Cardiac muscle cell (in vitro differentiated cells and primary cell): Measurements from ENCODE around the gene NCKIPSD. TPM values are rescaled to one million over a fixed set of nuclear protein-coding genes. Genes with fewer than 3 reads are reported as not detected.

Experiments
- DNase-seq, 2 donors: peaks; one replicate each; pipeline versions ENCODE4 v3.0.0 to v3.0.0-alpha.2; 2010 to 2017; ENCODE audit warnings: low read depth in 1 of 2, low spot score in 1 of 2
- H3K27ac ChIP-seq: fragments of 200-600 bp; sonication (generic); 2 replicates; pipeline ENCODE4 v1.5.1; 2016
- H3K27me3 ChIP-seq: fragments of 200-600 bp; sonication (generic); 2 replicates; pipeline ENCODE4 v1.6.0; 2016; ENCODE audit warnings: control low read depth
- H3K36me3 ChIP-seq: fragments of 200-600 bp; sonication (generic); 2 replicates; pipeline ENCODE4 v1.5.1; 2016; ENCODE audit warnings: control low read depth
- H3K4me1 ChIP-seq: fragments of 200-600 bp; sonication (generic); 2 replicates; pipeline ENCODE4 v1.8.1; 2017; ENCODE audit warnings: low read depth, mild to moderate bottlenecking, mixed run types
- H3K4me3 ChIP-seq: fragments of 200-600 bp; sonication (generic); 2 replicates; pipeline ENCODE4 v1.5.1; 2016; ENCODE audit warnings: mild to moderate bottlenecking
- H3K9me3 ChIP-seq: fragments of 200-600 bp; sonication (generic); 2 replicates; pipeline ENCODE4 v1.5.1; 2017; ENCODE audit warnings: low read depth, mild to moderate bottlenecking, control low read depth
- CTCF ChIP-seq: IDR thresholded peaks from 2 replicates; pipeline ENCODE4 v1.5.1; 2012; ENCODE audit warnings: low read depth, mild to moderate bottlenecking, low read length
- polyA plus RNA-seq: library from polyadenylated mRNA; unstranded; fragments of >200 nt; fragmentation: Nextera tagmentation; extraction: Ambion mirVana; gene quantifications from 2 replicates; pipeline ENCODE4 v1.2.1, GENCODE V29; 2016
- total RNA-seq: library from RNA; depleted of rRNA; stranded (reverse); fragments of >200 nt; gene quantifications from 2 replicates; pipeline ENCODE4 v1.2.3, GENCODE V29; 2016

NCKIPSD gene
- total and polyA plus RNA-seq, 2 experiments from 2014 or later = 51.7 to 68.7 TPM

GRCh38 chr3:48684054-48684349 is 1.7 kb downstream of the NCKIPSD start:
- H3K27me3 ChIP-seq = no peaks in the 10 kb centered on the region
- DNase-seq = peak in 1 of 2 donors; percentile 44
- H3K4me3 ChIP-seq = no peak overlapping the region
- H3K4me1 ChIP-seq = peaks cover 20% of the 10 kb centered on the region
- H3K9me3 ChIP-seq = no peaks in the 10 kb centered on the region
- no peak for TF ChIP-seq CTCF
- peaks cover 32% of the 10 kb centered on the region for H3K36me3 ChIP-seq
- H3K27ac ChIP-seq = peak overlapping the region; percentile 86

GRCh38 chr3:48682786-48683185 is 2.9 kb downstream of the NCKIPSD start:
- H3K9me3 ChIP-seq = no peaks in the 10 kb centered on the region
- H3K27ac ChIP-seq = peak overlapping the region; percentile 86
- TF ChIP-seq CTCF = no peak
- DNase-seq = no peak
- peaks cover 32% of the 10 kb centered on the region for H3K36me3 ChIP-seq
- no peak overlapping the region for H3K4me3 ChIP-seq
- H3K4me1 ChIP-seq = peaks cover 20% of the 10 kb centered on the region
- no peaks in the 10 kb centered on the region for H3K27me3 ChIP-seq

- DNase-seq = no peak
- peaks cover 27% of the 10 kb centered on the region for H3K36me3 ChIP-seq
- no peak overlapping the region for H3K4me3 ChIP-seq
- H3K9me3 ChIP-seq = no peaks in the 10 kb centered on the region
- peaks cover 20% of the 10 kb centered on the region for H3K4me1 ChIP-seq
- H3K27ac ChIP-seq = no peak overlapping the region
- no peaks in the 10 kb centered on the region for H3K27me3 ChIP-seq
- TF ChIP-seq CTCF = no peak
These were observed 3.6 kb downstream of the NCKIPSD start for GRCh38 chr3:48681974-48682610.

- H3K27me3 ChIP-seq = no peaks in the 10 kb centered on the region
- no peaks in the 10 kb centered on the region for H3K9me3 ChIP-seq
- H3K27ac ChIP-seq = no peak overlapping the region
- no peak for TF ChIP-seq CTCF
- peaks cover 20% of the 10 kb centered on the region for H3K4me1 ChIP-seq
- H3K36me3 ChIP-seq = peaks cover 27% of the 10 kb centered on the region
- DNase-seq = no peak
- no peak overlapping the region for H3K4me3 ChIP-seq
These were observed 4.2 kb downstream of the NCKIPSD start for GRCh38 chr3:48681541-48681880.

- no peak for TF ChIP-seq CTCF
- DNase-seq = no peak
- Histone ChIP-seq H3K36me3 (peaks cover 33% of the 10 kb centered on the region), H3K9me3 (no peaks in the 10 kb centered on the region), H3K27ac (no peak overlapping the region), H3K4me3 (no peak overlapping the region), H3K27me3 (no peaks in the 10 kb centered on the region), H3K4me1 (peaks cover 20% of the 10 kb centered on the region)
These were observed 4.7 kb downstream of the NCKIPSD start for GRCh38 chr3:48680811-48681540.
